K562 (cell line): ENCODE results near the gene VPS50. TPM values are rescaled to one million over a fixed set of nuclear protein-coding genes. Genes with fewer than 3 reads are reported as not detected.

Experiments
- ATAC-seq: fragments of 200-7000 bp; cut with Tn5 transposase; 3 replicates; pipeline ENCODE4 v1.9.1; 2020; ENCODE audit warnings: moderate library complexity
- BruUV-seq: library from RNA; stranded (reverse); fragments of 400-500 nt; replicated peaks from 2 replicates; lab custom pipeline; 2021; lab: Mats Ljungman, UMichigan
- CTCF ChIA-PET: fragments of 300-600 bp; formaldehyde crosslinking; extraction: SDS; loops from one replicate; lab custom pipeline; 2021; ENCODE audit warnings: low intra/inter-chr PET ratio; lab: Yijun Ruan, JAX
- POLR2A ChIA-PET: fragments of 300-600, 350-650 bp; sonication (Branson Sonifier 250); formaldehyde crosslinking; extraction: SDS; loops from one replicate; lab custom pipeline; 2021; ENCODE audit warnings: antibody characterized with exemption, inconsistent platforms; lab: Yijun Ruan, JAX
- DNase-seq, 4 experiments: peaks; one replicate each; pipeline versions ENCODE4 v3.0.0 to v3.0.0-alpha.2; 2011 to 2018; ENCODE audit warnings: low spot score in 3 of 4, mixed read lengths in 3 of 4; ENCODE audit errors: extremely low read depth in 1 of 4
- FAIRE-seq: peaks from 2 replicates; lab custom pipeline; 2011; peaks lifted over from hg19 to GRCh38; lab: Jason Lieb, UNC
- H2AFZ ChIP-seq: 2 replicates; pipeline ENCODE4 v1.6.0; 2011; ENCODE audit warnings: low read depth, low read length, control low read depth, inconsistent platforms
- H3K27ac ChIP-seq: fragments of 200-600 bp; 3 replicates; pipeline ENCODE4 v1.8.0; 2011; ENCODE audit warnings: low read depth, mild to moderate bottlenecking, control low read depth, inconsistent platforms, low read length, moderate library complexity, mixed read lengths; ENCODE audit errors: extremely low read depth
- H3K27me3 ChIP-seq, 2 experiments: fragments of 300-600 bp in 1 of 2; 2 replicates in 1 of 2; 3 replicates in 1 of 2; pipeline versions ENCODE4 v1.6.0 to v1.8.0; 2011; ENCODE audit warnings: inconsistent platforms in 2 of 2, low read length in 2 of 2, mild to moderate bottlenecking in 1 of 2, mixed read lengths in 1 of 2, moderate library complexity in 1 of 2; ENCODE audit not compliant: control insufficient read depth in 2 of 2, insufficient read depth in 2 of 2
- H3K36me3 ChIP-seq: fragments of 300-600 bp; 3 replicates; pipeline ENCODE4 v1.8.0; 2011; ENCODE audit warnings: mild to moderate bottlenecking, low read length, inconsistent platforms; ENCODE audit not compliant: control insufficient read depth, insufficient read depth
- H3K4me1 ChIP-seq, 2 experiments: fragments of 200-600 bp in 1 of 2; replicated peaks in 1 of 2; 2 replicates in 1 of 2; 3 replicates in 1 of 2; pipeline versions ENCODE4 v1.5.1 to v1.8.0; 2011; ENCODE audit warnings: inconsistent platforms in 2 of 2, low read length in 2 of 2, mild to moderate bottlenecking in 1 of 2, mixed read lengths in 1 of 2, moderate library complexity in 1 of 2; ENCODE audit not compliant: control insufficient read depth in 2 of 2, insufficient read depth in 2 of 2
- H3K4me2 ChIP-seq: 2 replicates; pipeline ENCODE4 v1.6.1; 2011; ENCODE audit warnings: low read length, control low read depth, inconsistent platforms, mixed read lengths; ENCODE audit not compliant: insufficient read depth
- H3K4me3 ChIP-seq: fragments of 200-600 bp; sonication (generic), shearing (Covaris generic); 2 replicates; pipeline ENCODE4 v1.5.1; 2016; ENCODE audit warnings: control low read depth, inconsistent platforms
- H3K79me2 ChIP-seq: fragments of 200-600 bp; 3 replicates; pipeline ENCODE4 v1.8.0; 2011; ENCODE audit warnings: low read length, inconsistent platforms; ENCODE audit not compliant: control insufficient read depth, insufficient read depth
- H3K9ac ChIP-seq, 2 experiments: 2 replicates each; pipeline versions ENCODE4 v1.6.0 to v1.6.1; 2011; ENCODE audit warnings: low read depth in 2 of 2, low read length in 2 of 2, control low read depth in 1 of 2, inconsistent platforms in 1 of 2, mild to moderate bottlenecking in 1 of 2, mixed read lengths in 1 of 2; ENCODE audit not compliant: insufficient read depth in 1 of 2
- H3K9me1 ChIP-seq: one replicate; pipeline ENCODE4 v1.6.0; 2011; ENCODE audit warnings: inconsistent platforms, mild to moderate bottlenecking, low read length, moderate library complexity; ENCODE audit not compliant: control insufficient read depth, insufficient read depth
- H3K9me3 ChIP-seq: replicated peaks from 2 replicates; pipeline ENCODE4 v1.5.1; 2011; ENCODE audit warnings: low read depth, low read length, inconsistent platforms; ENCODE audit not compliant: control insufficient read depth, insufficient read depth
- H4K20me1 ChIP-seq: replicated peaks from 2 replicates; pipeline ENCODE4 v1.6.1; 2011; ENCODE audit warnings: low read length, inconsistent platforms, mixed read lengths; ENCODE audit not compliant: control insufficient read depth, insufficient read depth
- BCL6 ChIP-seq: fragments of 250-450 bp; sonication (Bioruptor Pico); IDR thresholded peaks from 2 replicates; pipeline ENCODE4 v1.4.0; 2020
- CBX3 ChIP-seq, 2 experiments: IDR thresholded peaks; 1 replicate in 1 of 2; 2 replicates in 1 of 2; pipeline ENCODE4 v1.6.1; 2012; ENCODE audit warnings: inconsistent platforms in 2 of 2, low read length in 2 of 2, borderline replicate concordance in 1 of 2, control low read depth in 1 of 2
- CREBBP ChIP-seq: IDR thresholded peaks from one replicate; pipeline ENCODE4 v1.6.1; 2012; ENCODE audit warnings: low read depth, mild to moderate bottlenecking, control low read depth, inconsistent platforms, low read length
- HES1 ChIP-seq: fragments of 450-650 bp; IDR thresholded peaks from 2 replicates; pipeline ENCODE4 v1.6.1; 2016; ENCODE audit warnings: low read depth, mild to moderate bottlenecking, moderate library complexity
- MTA3 ChIP-seq: fragments of 450-650 bp; formaldehyde crosslinking; IDR thresholded peaks from 2 replicates; pipeline ENCODE4 v1.6.1; 2017; ENCODE audit warnings: mild to moderate bottlenecking, borderline replicate concordance
- NFE2 ChIP-seq: IDR thresholded peaks from 2 replicates; pipeline ENCODE4 v1.6.1; 2014; ENCODE audit warnings: antibody characterized with exemption, low read depth
- RBFOX2 ChIP-seq: fragments of 200-400 bp; formaldehyde crosslinking; IDR thresholded peaks from 2 replicates; pipeline ENCODE4 v1.6.1; 2017; ENCODE audit warnings: low read depth, mild to moderate bottlenecking, low read length, moderate library complexity
- TCFL5 ChIP-seq: fragments of 250-450 bp; sonication (Bioruptor Pico); conservative IDR thresholded peaks from 2 replicates; pipeline ENCODE4 v1.6.1; 2021; ENCODE audit warnings: mild to moderate bottlenecking, moderate library complexity, matching md5 sums
- YY1 ChIP-seq, 3 experiments: IDR thresholded peaks; 2 replicates each; pipeline ENCODE4 v1.6.1; 2011; ENCODE audit warnings: low read length in 2 of 3, mild to moderate bottlenecking in 2 of 3, moderate library complexity in 2 of 3, borderline replicate concordance in 1 of 3, control low read depth in 1 of 3, low read depth in 1 of 3; ENCODE audit not compliant: insufficient read depth in 3 of 3, insufficient replicate concordance in 2 of 3, control insufficient read depth in 1 of 3, insufficient read length in 1 of 3; ENCODE audit errors: extremely low read depth in 1 of 3
- ZNF282 ChIP-seq: sonication (generic); formaldehyde crosslinking; IDR thresholded peaks from 2 replicates; pipeline ENCODE4 v1.8.1; 2023; ENCODE audit warnings: missing genetic modification reagents
- ZNF436 ChIP-seq: fragments of 250-450, 450-650 bp; sonication (Bioruptor Pico); formaldehyde crosslinking; IDR thresholded peaks from 2 replicates; pipeline ENCODE4 v1.7.0; 2020; ENCODE audit warnings: mild to moderate bottlenecking
- ZNF561 ChIP-seq: fragments of 450-650 bp; formaldehyde crosslinking; conservative IDR thresholded peaks from 2 replicates; pipeline ENCODE4 v1.4.0; 2020; ENCODE audit warnings: mild to moderate bottlenecking, moderate library complexity
- WGBS: fragments of 100-300 bp; shearing (Covaris generic); methylation state at CpG from one replicate; pipeline ENCODE4 v1.1.6; 2016; ENCODE audit warnings: low coverage, mixed read lengths; ENCODE audit not compliant: insufficient coverage; ENCODE audit errors: missing lambda C conversion rate; 5-methylcytosine and 5-hydroxymethylcytosine counted together
- in situ Hi-C: fragments of 300-500 bp; cut with MboI; formaldehyde crosslinking; loops from 4 replicates; pipeline ENCODE4 v1.15.0; 2018; ENCODE audit warnings: inconsistent platforms, mixed read lengths
- intact Hi-C: fragments of 100-400 bp; cut with micrococcal nuclease; formaldehyde crosslinking; loops from 2 replicates; pipeline ENCODE4 v1.14.2; 2022
- polyA plus RNA-seq, 8 experiments: library from polyadenylated mRNA; depleted of rRNA in 4 of 8; stranded (reverse) in 5 of 8; unstranded in 3 of 8; fragments of >200 nt; fragmentation: Nextera tagmentation in 2 of 8; fragmentation: Illumina TruSeq in 1 of 8; extraction: Ambion mirVana in 2 of 8; extraction: Trizol in 1 of 8; gene quantifications; 2 replicates each; pipeline versions ENCODE4 v1.2.1 to v1.2.3, GENCODE V29; 2011 to 2014; ENCODE audit warnings: inconsistent platforms in 1 of 8, missing spikeins in 1 of 8
- total RNA-seq, 7 experiments: library from RNA; depleted of rRNA in 6 of 7; stranded (reverse); fragments of >200 nt in 6 of 7; fragmentation: Illumina TruSeq in 2 of 7; extraction: Trizol in 2 of 7; gene quantifications; 2 replicates each; pipeline versions ENCODE4 v1.2.1 to v1.2.3, GENCODE V29; 2011 to 2021; ENCODE audit warnings: low replicate concordance in 1 of 7
- TF ChIP-seq, protein P1 (sequence below): fragments of 450-650 bp; formaldehyde crosslinking; IDR thresholded peaks from 2 replicates; pipeline ENCODE4 v1.4.0; 2022; ENCODE audit warnings: missing genetic modification characterization
- TF ChIP-seq, protein P2 (sequence below): sonication (generic); formaldehyde crosslinking; IDR thresholded peaks from 2 replicates; pipeline ENCODE4 v1.8.0; 2022; ENCODE audit warnings: mild to moderate bottlenecking, missing genetic modification reagents
- TF ChIP-seq, protein P3 (sequence below), 2 experiments: IDR thresholded peaks in 1 of 2; conservative IDR thresholded peaks in 1 of 2; 2 replicates each; pipeline ENCODE4 v1.6.1; 2016; ENCODE audit warnings: low read depth in 2 of 2, mild to moderate bottlenecking in 1 of 2, missing compliant biosample characterization in 1 of 2, missing genetic modification characterization in 1 of 2, moderate library complexity in 1 of 2

The VPS50 gene
- total and polyA plus RNA-seq, 9 of the 15 experiments (the other 6 are each of a cell fraction or from before 2014, with no cell fraction given), result 10.5 to 29.4 (median 15.8) TPM

DNA sequence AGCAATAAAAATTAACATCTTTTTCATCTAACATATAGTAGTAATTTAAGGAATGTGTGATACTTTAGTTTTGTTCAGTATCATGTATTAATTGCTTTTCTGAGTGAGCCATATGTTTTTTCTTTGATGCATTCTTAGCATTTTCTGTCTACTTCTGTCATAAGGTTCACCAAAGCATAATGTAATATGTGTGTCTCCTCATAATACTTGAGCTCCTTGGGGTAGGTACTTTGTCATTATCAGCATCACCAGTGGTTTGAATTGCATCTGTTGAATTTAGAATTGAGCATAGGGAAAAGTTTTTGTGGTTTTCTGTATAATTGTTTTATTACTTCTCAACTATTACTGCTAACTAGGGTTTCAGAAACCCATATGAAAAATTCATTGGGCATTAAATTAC is 26.5 kb downstream of the VPS50 start (continued):
- TF ChIP-seq, protein P1, sequence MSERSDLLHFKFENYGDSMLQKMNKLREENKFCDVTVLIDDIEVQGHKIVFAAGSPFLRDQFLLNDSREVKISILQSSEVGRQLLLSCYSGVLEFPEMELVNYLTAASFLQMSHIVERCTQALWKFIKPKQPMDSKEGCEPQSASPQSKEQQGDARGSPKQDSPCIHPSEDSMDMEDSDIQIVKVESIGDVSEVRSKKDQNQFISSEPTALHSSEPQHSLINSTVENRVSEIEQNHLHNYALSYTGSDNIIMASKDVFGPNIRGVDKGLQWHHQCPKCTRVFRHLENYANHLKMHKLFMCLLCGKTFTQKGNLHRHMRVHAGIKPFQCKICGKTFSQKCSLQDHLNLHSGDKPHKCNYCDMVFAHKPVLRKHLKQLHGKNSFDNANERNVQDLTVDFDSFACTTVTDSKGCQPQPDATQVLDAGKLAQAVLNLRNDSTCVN (CRISPR knock-in tag), result no peak
- no peak for TF ChIP-seq BCL6 (CRISPR knock-in tag)

GRCh38 chr7:93262535-93262934 is 30.4 kb downstream of the VPS50 start:
- no peaks in the 10 kb centered on the region for H3K9me3 ChIP-seq
- peak overlapping the region; percentile 9; the same call in 1 of the 2 replicates for H3K4me2 ChIP-seq
- intact Hi-C loops (no loop called here), in situ Hi-C loops (no loop called here)
- WGBS, result 0% methylated on average over 1 of the region's 1 CpG
- ATAC-seq (peak; percentile 97), FAIRE-seq (peak; percentile 68), DNase-seq (peak; percentile 24 to 68 (median 44))
- H3K79me2 ChIP-seq, result no peaks in the 10 kb centered on the region
- no peak overlapping the region for H3K27ac ChIP-seq
- H3K9ac ChIP-seq, result no peak overlapping the region
- no peaks in the 10 kb centered on the region; the same call in 2 of the 3 replicates for H3K36me3 ChIP-seq
- peaks cover 0 to 6% of the 10 kb centered on the region in 2 experiments; a peak in 2 of 5 replicates for H3K4me1 ChIP-seq
- no peaks in the 10 kb centered on the region for H3K27me3 ChIP-seq
- no peak overlapping the region for H2AFZ ChIP-seq
- BruUV-seq, result no TSS peak
- H3K9me1 ChIP-seq, result no peaks in the 10 kb centered on the region
- POLR2A ChIA-PET, result interaction anchor here (0.6 kb wide), 2 partner anchors 29 to 462 kb away, joined by 3 read pairs; no protein-coding TSS in a partner anchor
- no peak overlapping the region for H3K4me3 ChIP-seq
- H4K20me1 ChIP-seq, result no peaks in the 10 kb centered on the region
- CTCF ChIA-PET, result no interaction called here
- TF ChIP-seq NFE2 (no peak), RBFOX2 (no peak), ZNF282 (no peak), TCFL5 (CRISPR knock-in tag) (no peak), MTA3 (no peak), ZNF436 (CRISPR knock-in tag) (no peak), CREBBP (no peak), CBX3 (IDR thresholded peaks at IDR 0.05; ENCODE audit: borderline replicate concordance in 1 of 2, low read length in 2 of 2) (no peak), YY1 (IDR thresholded peaks at IDR 0.05; ENCODE audit: borderline replicate concordance in 1 of 3, control insufficient read depth in 1 of 3, extremely low read depth in 1 of 3, insufficient read depth in 3 of 3, insufficient read length in 1 of 3, insufficient replicate concordance in 2 of 3, low read depth in 1 of 3, low read length in 2 of 3) (no peak), ZNF561 (CRISPR knock-in tag) (no peak), HES1 (no peak)
- TF ChIP-seq, protein P2, sequence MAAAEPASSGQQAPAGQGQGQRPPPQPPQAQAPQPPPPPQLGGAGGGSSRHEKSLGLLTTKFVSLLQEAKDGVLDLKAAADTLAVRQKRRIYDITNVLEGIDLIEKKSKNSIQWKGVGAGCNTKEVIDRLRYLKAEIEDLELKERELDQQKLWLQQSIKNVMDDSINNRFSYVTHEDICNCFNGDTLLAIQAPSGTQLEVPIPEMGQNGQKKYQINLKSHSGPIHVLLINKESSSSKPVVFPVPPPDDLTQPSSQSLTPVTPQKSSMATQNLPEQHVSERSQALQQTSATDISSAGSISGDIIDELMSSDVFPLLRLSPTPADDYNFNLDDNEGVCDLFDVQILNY, result no peak
- TF ChIP-seq, protein P3, sequence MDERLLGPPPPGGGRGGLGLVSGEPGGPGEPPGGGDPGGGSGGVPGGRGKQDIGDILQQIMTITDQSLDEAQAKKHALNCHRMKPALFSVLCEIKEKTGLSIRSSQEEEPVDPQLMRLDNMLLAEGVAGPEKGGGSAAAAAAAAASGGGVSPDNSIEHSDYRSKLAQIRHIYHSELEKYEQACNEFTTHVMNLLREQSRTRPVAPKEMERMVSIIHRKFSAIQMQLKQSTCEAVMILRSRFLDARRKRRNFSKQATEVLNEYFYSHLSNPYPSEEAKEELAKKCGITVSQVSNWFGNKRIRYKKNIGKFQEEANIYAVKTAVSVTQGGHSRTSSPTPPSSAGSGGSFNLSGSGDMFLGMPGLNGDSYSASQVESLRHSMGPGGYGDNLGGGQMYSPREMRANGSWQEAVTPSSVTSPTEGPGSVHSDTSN (CRISPR knock-in tag; IDR thresholded peaks at IDR 0.05; ENCODE audit: low read depth), result no peak
- TF ChIP-seq, protein P3 (tag; conservative IDR thresholded peaks at IDR 0.05; ENCODE audit: low read depth), result peak; percentile 68
